Right lung (tissue), 10 donors: ENCODE data around the gene TTC31. TPM values are rescaled to one million over a fixed set of nuclear protein-coding genes. Genes with fewer than 3 reads are reported as not detected.
"Not testable (repeated sequence)": the region's sequence is repeated elsewhere in the genome, so short reads cannot be mapped to it uniquely, and the experiment has no call there.

ENCODE experiments used
- DNase-seq, 2 donors: peaks; one replicate each; pipeline ENCODE4 v3.0.0-alpha.2; 2013
- long read RNA-seq, 8 donors: transcript quantifications; one replicate each; lab custom pipeline, GENCODE V29; 2026
- polyA plus RNA-seq, 5 donors: library from polyadenylated mRNA; unstranded; fragments of 120-200 nt; gene quantifications; one replicate each; pipeline versions ENCODE4 v1.2.1 to v1.2.3, GENCODE V29; 2013; ENCODE audit warnings: inconsistent platforms in 1 of 5, low replicate concordance in 1 of 5; ENCODE audit not compliant: insufficient read length in 5 of 5, insufficient read depth in 1 of 5

The TTC31 gene
- 10 to 100 TPM; 32.8 to 38.1 (median 35.6) TPM for polyA plus RNA-seq
- long read RNA-seq, donor 1, partial matches to known transcripts = 0 of 3 reads
- long read RNA-seq, donor 1, other reads (novel, unspliced or antisense) = 0 of 3 reads
- long read RNA-seq, donor 2, partial matches to known transcripts = 0 of 1 reads
- long read RNA-seq, donor 2, other reads (novel, unspliced or antisense) = 0 of 1 reads
- long read RNA-seq, donor 3, partial matches to known transcripts = 0 of 1 reads
- long read RNA-seq, donor 3, other reads (novel, unspliced or antisense) = 0 of 1 reads
- long read RNA-seq, donor 4, partial matches to known transcripts = 0 of 2 reads
- long read RNA-seq, donor 4, other reads (novel, unspliced or antisense) = 0 of 2 reads
- long read RNA-seq, donor 5, transcript TTC31-201 (13 exons, 3,235 nt) = major isoform, 5 of 16 reads
- long read RNA-seq, donor 5, partial matches to known transcripts = 11 of 16 reads
- long read RNA-seq, donor 5, other reads (novel, unspliced or antisense) = 0 of 16 reads
- long read RNA-seq, donor 6, partial matches to known transcripts = 0 of 6 reads
- long read RNA-seq, donor 6, other reads (novel, unspliced or antisense) = 0 of 6 reads
- long read RNA-seq, donor 7, partial matches to known transcripts = 0 of 1 reads
- long read RNA-seq, donor 7, other reads (novel, unspliced or antisense) = 0 of 1 reads
- long read RNA-seq, donor 8, partial matches to known transcripts = 0 of 2 reads
- long read RNA-seq, donor 8, other reads (novel, unspliced or antisense) = 0 of 2 reads

DNA sequence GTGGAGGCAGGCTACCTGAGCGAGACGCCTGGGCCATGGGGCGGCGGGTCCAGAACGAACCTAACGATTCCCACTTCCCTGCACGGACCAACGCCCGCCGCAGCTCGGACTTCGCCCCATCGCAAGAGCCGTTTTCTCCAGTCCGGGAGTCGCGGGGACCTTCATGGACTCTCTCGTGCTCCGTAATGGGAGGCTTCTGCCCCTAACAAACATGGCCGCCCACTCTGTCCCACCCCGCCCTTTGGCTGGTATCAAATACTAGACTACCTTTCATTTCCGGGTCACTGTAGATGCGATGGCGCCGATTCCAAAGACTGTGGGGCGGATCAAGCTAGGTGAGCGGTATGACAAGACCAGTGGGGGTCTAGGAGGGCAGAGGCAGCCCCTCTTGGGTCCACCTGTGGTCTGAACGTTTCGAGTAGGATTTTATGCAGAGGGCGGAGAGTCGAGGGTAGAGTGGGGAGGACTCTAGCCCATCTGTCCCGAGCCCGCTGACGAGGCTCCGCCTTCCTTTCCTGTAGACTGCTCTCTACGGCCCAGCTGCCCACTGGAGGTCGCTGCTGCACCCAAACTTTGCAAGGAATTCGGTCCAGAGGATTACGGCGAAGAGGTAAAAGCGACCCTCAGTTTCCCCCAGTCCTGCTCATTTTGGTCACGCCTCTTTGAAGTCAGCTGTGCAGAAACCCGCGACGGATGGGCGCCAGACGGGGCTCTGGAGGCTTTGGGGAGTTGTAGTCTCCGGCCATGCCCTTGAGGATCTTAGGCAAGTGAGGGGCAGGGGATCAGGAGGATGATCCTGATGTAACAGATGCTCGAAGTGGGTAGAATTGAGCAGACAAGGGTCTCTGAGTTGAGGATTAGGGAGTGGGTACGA lies at the start of gene TTC31, which contains the start of gene CCDC142:
Gene TTC31 (plus strand): TSS at position 281 of the 874 bp plus-strand sequence. CDS start 15 bp downstream, at position 296.
Gene CCDC142 (minus strand): TSS at position 198 of the 874 bp plus-strand sequence. CDS start 161 bp downstream, at position 37.
- DNase-seq = peak; percentile 96 to 97

GRCh38 chr2:74436111-74436805 lies 46.6 kb upstream of the TTC31 start:
- no peak for DNase-seq

DNA sequence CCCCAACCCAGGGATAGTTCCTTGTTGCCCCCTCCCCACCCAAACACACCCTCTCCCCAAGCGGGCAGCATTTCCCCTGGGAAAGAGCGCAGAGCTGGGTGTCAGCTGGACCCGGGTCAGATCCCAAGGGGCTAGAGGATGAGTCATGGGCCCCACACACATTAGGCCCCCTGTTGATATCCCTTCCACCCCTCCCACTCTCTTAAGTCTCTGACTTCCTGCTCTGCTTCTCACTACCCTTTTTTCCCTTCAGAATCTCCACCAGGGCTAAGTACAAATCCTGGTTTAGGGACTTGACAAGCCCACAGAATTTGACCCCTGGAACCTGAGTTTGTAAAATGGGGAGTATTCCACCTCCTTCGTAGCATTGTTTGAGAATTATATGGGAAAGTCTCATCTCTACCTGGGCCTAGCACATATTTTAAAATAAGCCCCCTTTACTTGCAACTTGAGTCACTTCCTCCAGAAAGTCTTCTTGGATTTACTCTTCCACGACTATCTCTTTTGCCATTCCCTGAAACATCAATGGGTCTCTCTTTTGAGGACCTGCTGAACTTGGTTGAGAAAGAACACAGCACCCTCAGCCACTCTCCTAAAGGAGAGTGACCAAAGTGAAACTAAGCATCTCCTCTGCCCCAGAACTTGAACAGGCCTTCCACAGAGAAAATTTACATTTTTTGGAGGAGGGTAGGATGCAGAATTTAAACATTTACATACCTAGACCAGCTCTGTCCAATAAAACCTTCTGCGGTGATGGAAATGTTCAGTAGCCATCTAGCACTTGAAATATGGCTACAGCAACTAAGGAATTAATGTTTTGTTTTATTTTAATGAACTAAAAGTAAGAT lies 45.8 kb upstream of the TTC31 start:
- no peak for DNase-seq

DNA sequence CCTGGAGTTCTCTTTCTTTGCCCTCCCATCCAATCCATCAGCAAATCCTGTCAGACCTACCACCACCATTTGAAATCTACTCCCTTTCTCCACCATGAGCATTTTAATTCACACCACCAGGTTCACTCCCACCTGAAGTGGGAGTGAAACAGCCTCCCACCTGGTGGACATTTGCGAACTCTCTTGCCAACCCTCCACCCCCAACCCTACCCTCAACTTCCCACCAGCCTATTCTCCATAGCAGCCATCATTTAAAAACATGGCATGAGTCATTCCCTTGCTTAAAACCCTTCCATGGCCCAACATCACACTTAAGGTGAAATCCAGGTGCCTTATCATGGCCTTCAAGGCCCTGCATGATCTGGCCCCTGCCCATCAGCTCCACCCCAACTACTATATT lies 44.6 kb upstream of the TTC31 start:
- DNase-seq = no peak

- DNase-seq = no peak
Measured at GRCh38 chr2:74439373-74439772, 43.5 kb upstream of the TTC31 start.

DNA sequence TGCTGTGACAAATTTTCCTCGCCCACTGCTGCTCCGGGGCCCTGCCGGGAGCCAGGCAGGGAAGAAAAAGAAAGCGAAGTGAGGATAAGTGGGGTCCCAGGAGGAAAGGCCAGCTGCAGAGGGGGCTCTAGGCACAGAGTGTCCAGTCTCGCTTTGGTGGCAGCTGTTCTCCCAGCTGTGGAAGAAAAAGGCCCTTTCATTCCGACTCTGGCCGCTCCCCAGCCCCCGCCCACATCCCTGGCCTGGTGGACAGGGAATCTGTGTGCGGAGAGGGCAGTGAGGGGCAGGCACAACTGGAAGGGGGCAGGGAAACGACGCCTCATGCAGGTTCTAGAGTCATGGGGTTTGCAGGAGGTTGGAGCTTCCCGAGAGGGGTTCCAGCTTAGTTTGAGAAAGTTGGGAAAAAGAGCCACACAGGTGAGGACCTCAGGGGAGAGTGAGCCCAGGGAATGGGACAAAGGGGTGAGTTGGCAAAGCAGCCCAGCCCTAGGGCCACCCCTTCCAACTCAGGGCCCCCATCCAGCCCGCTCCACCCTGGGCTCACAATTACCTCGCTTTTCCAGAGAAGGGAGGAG lies 43.0 kb upstream of the TTC31 start:
- peak; percentile 77 to 78 for DNase-seq

DNA sequence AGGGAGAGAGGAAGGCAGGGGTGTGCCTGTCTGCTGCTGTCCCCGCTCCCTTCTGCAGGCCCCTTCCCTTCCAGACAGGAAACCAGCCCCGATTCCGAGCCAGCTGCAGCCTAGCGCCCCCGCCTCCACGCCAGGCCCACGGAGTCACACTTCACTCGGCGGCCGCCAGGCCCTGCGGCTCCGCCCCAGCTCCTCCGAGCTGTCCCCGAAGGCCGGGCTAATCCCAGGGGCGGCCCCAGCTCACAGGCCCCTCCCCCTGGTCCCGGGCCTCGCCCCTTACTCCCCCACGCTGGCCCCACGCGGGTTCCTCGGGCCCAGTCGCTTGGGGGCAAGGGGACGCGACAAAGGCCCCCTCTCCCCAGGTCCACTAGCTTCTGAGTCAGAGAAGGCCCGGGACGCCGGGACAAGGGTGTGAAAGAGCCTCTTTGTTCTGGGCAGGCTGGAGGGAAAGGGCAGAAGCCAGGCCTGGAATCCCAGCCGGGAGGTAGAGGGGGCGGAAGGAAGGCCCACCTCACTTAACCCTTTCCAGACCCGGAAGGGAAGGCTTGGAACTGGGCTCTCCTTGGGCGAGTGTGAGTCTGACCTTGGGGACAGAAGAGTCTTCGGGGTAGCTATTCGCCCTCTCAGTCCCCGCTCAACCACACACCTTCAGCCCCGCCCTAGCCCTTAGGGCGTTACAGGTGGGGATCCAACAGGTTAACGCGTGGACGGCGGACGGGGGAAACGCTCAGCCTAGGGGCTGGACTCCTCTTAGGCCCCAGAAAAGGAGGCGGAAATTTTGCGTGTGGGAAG lies 42.3 kb upstream of the TTC31 start:
- DNase-seq = peak; percentile 94

GRCh38 chr2:74441170-74441689 lies 41.7 kb upstream of the TTC31 start:
- DNase-seq = peak in 1 of 2 donors; percentile 28

DNA sequence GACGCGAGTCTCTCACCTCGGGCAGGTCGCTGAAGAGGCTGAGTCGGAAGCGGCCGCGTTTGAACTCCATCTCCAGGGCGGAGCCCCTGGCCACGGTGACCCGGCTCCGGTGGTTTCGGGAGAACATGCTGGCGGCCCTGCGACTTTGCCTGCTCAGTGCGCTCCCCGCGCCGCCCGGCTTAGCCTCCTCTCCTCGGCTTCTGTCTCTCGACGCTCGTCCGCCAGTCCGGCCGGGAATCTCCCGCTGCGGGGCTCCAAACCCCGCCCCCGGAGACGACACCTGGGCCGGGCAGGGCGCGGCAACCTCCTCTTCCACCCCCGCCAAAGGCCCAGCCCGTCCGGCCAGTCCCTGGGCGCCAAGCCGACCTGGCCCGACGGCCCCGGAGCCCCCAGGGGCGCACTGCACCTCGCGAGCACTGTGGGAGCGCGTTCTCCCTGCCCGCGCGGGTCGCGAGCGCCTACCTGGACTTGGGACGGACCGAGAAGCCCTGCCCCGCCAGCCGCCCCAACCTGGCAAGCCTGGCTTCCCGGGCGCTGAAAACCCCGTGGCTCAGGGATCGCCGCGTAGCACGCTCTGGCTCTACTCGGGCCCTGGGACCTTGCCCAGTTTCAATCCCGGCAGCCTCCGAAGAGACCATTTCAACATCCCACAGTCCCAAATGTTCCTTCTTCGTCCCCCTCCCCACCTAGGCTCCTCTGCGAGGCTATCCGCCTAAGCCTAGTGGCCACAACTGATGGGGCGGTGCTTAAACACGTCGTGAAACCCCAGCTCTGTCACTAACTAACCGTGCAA lies 41.0 kb upstream of the TTC31 start, which contains the start of gene RTKN:
Gene RTKN (minus strand): TSS at position 248 of the 793 bp plus-strand sequence. CDS start 121 bp downstream, at position 127.
- peak; percentile 45 to 55 for DNase-seq

DNA sequence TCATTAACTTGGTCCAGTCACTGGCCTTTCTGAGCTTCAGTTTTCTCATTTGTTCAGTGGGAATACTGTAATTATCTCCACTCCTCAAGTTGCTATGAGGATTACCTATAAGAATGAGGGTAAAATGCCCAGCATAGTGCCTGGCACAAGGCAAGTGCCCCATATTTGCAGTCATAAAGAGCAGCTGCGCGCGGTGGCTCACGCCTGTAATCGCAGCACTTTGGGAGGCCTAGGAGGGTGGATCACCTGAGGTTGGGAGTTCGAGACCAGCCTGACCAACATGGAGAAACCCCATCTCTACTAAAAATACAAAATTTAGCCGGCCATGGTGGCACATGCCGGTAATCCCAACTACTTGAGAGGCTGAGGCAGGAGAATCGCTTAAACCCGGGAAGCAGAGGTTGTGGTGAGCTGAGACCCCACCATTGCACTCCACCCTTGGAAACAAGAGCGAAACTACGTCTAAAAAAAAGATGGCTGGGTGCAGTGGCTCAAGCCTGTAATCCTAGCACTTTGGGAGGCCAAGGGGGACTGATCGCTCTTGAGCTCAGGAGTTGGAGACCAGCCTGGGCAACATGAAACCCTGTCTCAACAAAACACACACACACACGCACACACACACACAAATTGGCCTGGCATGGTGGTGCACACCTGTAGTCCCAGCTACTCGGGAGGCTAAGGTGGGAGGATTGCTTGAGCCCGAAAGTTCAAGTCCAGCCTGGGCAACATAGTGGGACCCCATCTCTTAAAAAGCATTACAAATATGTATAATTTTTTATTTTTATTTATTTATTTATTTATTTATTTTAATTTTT lies 40.2 kb upstream of the TTC31 start:
- DNase-seq = not testable (repeated sequence)

- no peak for DNase-seq
Measured at GRCh38 chr2:74444498-74445318, 38.2 kb upstream of the TTC31 start.

DNA sequence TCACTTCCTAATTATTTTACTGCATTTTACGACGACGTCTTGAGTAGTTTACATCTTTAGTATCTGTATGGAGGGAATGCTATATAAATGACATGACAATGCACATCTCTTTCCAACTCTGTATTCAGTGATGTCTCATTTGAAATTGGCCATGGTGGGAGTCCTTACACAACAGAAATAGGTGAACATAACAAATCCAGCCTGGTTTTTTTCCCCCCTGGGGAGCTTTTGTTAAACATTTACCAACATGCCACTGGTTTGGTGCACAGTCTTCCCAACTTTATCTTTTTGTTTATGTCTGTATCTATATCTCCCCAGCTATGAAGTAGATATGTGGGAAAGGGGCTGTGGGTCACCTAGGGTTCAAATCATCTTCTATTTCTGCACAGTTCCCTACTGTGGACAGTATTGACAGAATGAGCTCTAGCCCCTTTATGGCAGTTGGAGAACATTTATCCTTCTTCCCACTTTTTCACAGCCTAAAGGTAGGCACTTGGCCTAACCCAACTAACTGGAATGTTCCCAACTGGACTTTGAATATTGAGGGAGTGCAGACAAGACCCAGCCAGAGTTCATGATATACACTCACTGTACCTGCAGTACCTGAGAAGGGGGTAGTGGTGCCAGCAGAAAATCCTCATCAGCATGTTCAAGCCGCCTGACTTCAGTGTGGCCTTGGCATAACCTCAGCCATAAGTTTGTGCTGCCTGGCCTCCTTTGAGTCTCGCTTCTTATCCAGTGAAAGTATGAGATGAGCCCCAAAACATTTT lies 35.5 kb upstream of the TTC31 start:
- DNase-seq = no peak

- no peak for DNase-seq
Measured at GRCh38 chr2:74448771-74449170, 34.1 kb upstream of the TTC31 start.

DNA sequence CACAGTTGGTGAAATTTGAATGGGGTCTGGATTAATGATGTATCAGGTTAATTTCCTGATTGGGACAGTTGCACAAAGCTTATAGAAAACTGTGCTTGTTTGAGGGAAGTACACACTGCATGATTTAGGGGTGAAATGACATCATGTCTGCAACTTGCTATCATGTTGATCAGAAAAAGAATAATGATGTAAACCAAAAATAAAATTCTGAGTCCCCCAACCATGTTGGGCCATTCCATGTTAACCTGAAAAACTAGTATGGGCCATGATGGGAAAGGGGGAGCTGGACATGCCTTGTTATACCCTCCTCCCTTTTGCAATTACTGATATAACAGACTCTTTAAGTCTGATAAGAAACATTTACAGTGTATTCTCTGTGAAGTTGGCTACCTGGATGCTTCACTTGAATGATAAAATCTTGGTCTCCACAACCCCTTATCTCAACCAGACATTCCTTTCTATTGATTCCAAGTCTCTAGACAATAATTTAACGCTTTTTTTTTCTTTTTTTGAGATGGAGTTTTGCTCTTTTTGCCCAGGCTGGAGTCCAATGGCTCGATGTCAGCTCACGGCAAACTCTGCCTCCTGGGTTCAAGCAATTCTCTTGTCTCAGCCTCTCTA lies 32.2 kb upstream of the TTC31 start:
- DNase-seq = no peak
